B cell (primary cell): ENCODE data around the gene THADA. TPM values are rescaled to one million over a fixed set of nuclear protein-coding genes. Genes with fewer than 3 reads are reported as not detected.
A peak's percentile ranks its signal among the peaks of the same experiment; 100 is the strongest.

Source experiments
- ATAC-seq: fragments of 200-7000 bp; cut with Tn5 transposase; one replicate; pipeline ENCODE4 v1.10.0; 2021; ENCODE audit warnings: low read depth, mild to moderate bottlenecking, moderate number of reproducible peaks, moderate library complexity
- CTCF ChIA-PET: fragments of 350-600 bp; sonication (Branson Sonifier 250); formaldehyde crosslinking; loops from one replicate; lab custom pipeline; 2021; ENCODE audit warnings: antibody characterized with exemption, inconsistent platforms; lab: Charles Lee
- POLR2A ChIA-PET: fragments of 350-600 bp; sonication (Branson Sonifier 250); formaldehyde crosslinking; loops from one replicate; lab custom pipeline; 2021; ENCODE audit warnings: antibody characterized with exemption; lab: Charles Lee
- DNase-seq: peaks from one replicate; pipeline ENCODE4 v3.0.0; 2013
- H2AFZ ChIP-seq: 2 replicates; pipeline ENCODE4 v1.6.1; 2012; ENCODE audit warnings: mild to moderate bottlenecking, low read depth, low read length; ENCODE audit not compliant: insufficient read depth, poor library complexity, severe bottlenecking
- H3K27ac ChIP-seq, 2 donors: 1 replicate in 1 of 2; 2 replicates in 1 of 2; pipeline ENCODE4 v1.5.1; 2012 to 2013; ENCODE audit warnings: low read length in 2 of 2, mild to moderate bottlenecking in 2 of 2, moderate library complexity in 1 of 2
- H3K27me3 ChIP-seq, 4 experiments: fragments of 200-600 bp in 1 of 4; sonication (generic) in 1 of 4; replicated peaks in 1 of 4; 1 replicate in 2 of 4; 2 replicates in 2 of 4; pipeline versions ENCODE4 v1.6.1 to v1.7.0; 2013 to 2016; ENCODE audit warnings: low read length in 3 of 4, mild to moderate bottlenecking in 2 of 4, mixed read lengths in 1 of 4, moderate library complexity in 1 of 4; ENCODE audit not compliant: insufficient read depth in 4 of 4, control insufficient read depth in 3 of 4; ENCODE audit errors: control extremely low read depth in 1 of 4
- H3K36me3 ChIP-seq, 2 experiments: replicated peaks in 1 of 2; 1 replicate in 1 of 2; 2 replicates in 1 of 2; pipeline versions ENCODE4 v1.6.1 to v1.7.1; 2013; ENCODE audit warnings: low read length in 1 of 2; ENCODE audit not compliant: insufficient read depth in 2 of 2, control insufficient read depth in 1 of 2; ENCODE audit errors: control extremely low read depth in 1 of 2, extremely low read depth in 1 of 2
- H3K4me1 ChIP-seq, 2 donors: fragments of 200-600 bp in 1 of 2; sonication (generic) in 1 of 2; 1 replicate in 1 of 2; 2 replicates in 1 of 2; pipeline versions ENCODE4 v1.5.1 to v1.6.1; 2013 to 2017; ENCODE audit warnings: low read length in 2 of 2; ENCODE audit not compliant: control insufficient read depth in 2 of 2, insufficient read depth in 2 of 2
- H3K4me2 ChIP-seq: replicated peaks from 2 replicates; pipeline ENCODE3; 2012; ENCODE audit warnings: mild to moderate bottlenecking, low read depth, low read length; ENCODE audit not compliant: poor library complexity, severe bottlenecking
- H3K4me3 ChIP-seq, 5 experiments: fragments of 200-600 bp in 1 of 5; sonication (generic) in 1 of 5; 1 replicate in 3 of 5; 2 replicates in 2 of 5; pipeline versions ENCODE4 v1.5.1 to v1.7.0; 2011 to 2016; ENCODE audit warnings: low read length in 4 of 5, mild to moderate bottlenecking in 4 of 5, low read depth in 2 of 5, control low read depth in 1 of 5, moderate library complexity in 1 of 5; ENCODE audit not compliant: insufficient read depth in 1 of 5; ENCODE audit errors: control extremely low read depth in 1 of 5, extremely low read depth in 1 of 5
- H3K79me2 ChIP-seq: fragments of 200-600 bp; sonication (generic); one replicate; pipeline ENCODE4 v1.6.0; 2016; ENCODE audit warnings: low read length; ENCODE audit not compliant: control insufficient read depth, insufficient read depth
- H3K9ac ChIP-seq: fragments of 200-600 bp; sonication (generic); 2 replicates; pipeline ENCODE4 v1.6.1; 2017; ENCODE audit warnings: mild to moderate bottlenecking, low read length, moderate library complexity
- H3K9me3 ChIP-seq, 3 donors: one replicate each; pipeline versions ENCODE4 v1.6.1 to v1.7.1; 2013; ENCODE audit warnings: low read length in 2 of 3; ENCODE audit not compliant: control insufficient read depth in 2 of 3, insufficient read depth in 1 of 3; ENCODE audit errors: control extremely low read depth in 1 of 3
- H4K20me1 ChIP-seq: 2 replicates; pipeline ENCODE4 v1.6.0; 2012; ENCODE audit warnings: mild to moderate bottlenecking, low read length; ENCODE audit not compliant: insufficient read depth, control insufficient read depth, poor library complexity, severe bottlenecking
- H3K27ac Mint-ChIP-seq: one replicate; pipeline ENCODE4 v1.8.0; 2021; ENCODE audit warnings: mixed read lengths
- H3K27me3 Mint-ChIP-seq: one replicate; pipeline ENCODE4 v1.8.0; 2021; ENCODE audit warnings: mixed read lengths
- H3K4me1 Mint-ChIP-seq: one replicate; pipeline ENCODE4 v1.8.0; 2021; ENCODE audit warnings: mixed read lengths
- H3K4me3 Mint-ChIP-seq: one replicate; pipeline ENCODE4 v1.8.0; 2021; ENCODE audit warnings: mixed read lengths
- H3K9me3 Mint-ChIP-seq: one replicate; pipeline ENCODE4 v1.8.0; 2022; ENCODE audit warnings: mixed read lengths; ENCODE audit not compliant: insufficient read depth
- CTCF ChIP-seq: fragments of 200-600 bp; IDR thresholded peaks from one replicate; pipeline ENCODE4 v1.8.0; 2022; ENCODE audit warnings: antibody characterized with exemption, mild to moderate bottlenecking
- EZH2 ChIP-seq: IDR thresholded peaks from 2 replicates; pipeline ENCODE4 v1.6.1; 2012; ENCODE audit warnings: borderline replicate concordance, low read depth, mild to moderate bottlenecking, moderate library complexity, low read length; ENCODE audit not compliant: insufficient read depth, poor library complexity, severe bottlenecking
- WGBS: methylation state at CpG from one replicate; pipeline ENCODE4 v1.1.5; 2013; ENCODE audit warnings: missing lambda C conversion rate; ENCODE audit not compliant: insufficient coverage; 5-methylcytosine and 5-hydroxymethylcytosine counted together
- intact Hi-C: fragments of 100-400 bp; cut with micrococcal nuclease; formaldehyde crosslinking; loops from one replicate; pipeline ENCODE4 v1.10.0; 2022
- polyA plus RNA-seq: library from polyadenylated mRNA; depleted of rRNA; stranded (reverse); fragments of >200 nt; gene quantifications from 2 replicates; pipeline ENCODE4 v1.2.3, GENCODE V29; 2012
- total RNA-seq, 2 donors: library from RNA; stranded (reverse); fragments of 120-200 nt in 1 of 2; gene quantifications; 1 replicate in 1 of 2; 2 replicates in 1 of 2; pipeline versions ENCODE4 v1.2.3 to v1.2.4, GENCODE V29; 2013 to 2022

THADA gene
- total and polyA plus RNA-seq, 2 donors (not counting 1 experiment from before 2014, with no cell fraction given): 17.6 to 48.5 TPM

- POLR2A ChIA-PET: interaction anchor here (0.6 to 3.4 kb wide), 9 partner anchors 13 to 60 kb away, joined by 3 to 20 read pairs (median 6); partner anchors contain the start of gene ZFP36L2
- H3K4me1 Mint-ChIP-seq: peaks cover 43% of the 10 kb centered on the region
Measured at GRCh38 chr2:43194121-43194869, 401.5 kb downstream of the THADA start.

More at GRCh38 chr2:43194121-43194869, 401.5 kb downstream of the THADA start:
- peak overlapping the region; percentile 40 for H3K4me3 Mint-ChIP-seq
- Histone ChIP-seq H3K4me3 (no peak overlapping the region), H4K20me1 (no peaks in the 10 kb centered on the region), H3K9ac (no peak overlapping the region), H3K9me3 (no peaks in the 10 kb centered on the region), H3K4me2 (peak overlapping the region; percentile 62), H3K4me1 (peaks cover 40 to 64% of the 10 kb centered on the region in 2 donors), H2AFZ (peak overlapping the region; percentile 41), H3K79me2 (no peaks in the 10 kb centered on the region), H3K36me3 (no peaks in the 10 kb centered on the region), H3K27ac (peak overlapping the region; percentile 78 to 89), H3K27me3 (no peaks in the 10 kb centered on the region)
- peak overlapping the region; percentile 85 for H3K27ac Mint-ChIP-seq
- intact Hi-C loops: no loop called here
- no peaks in the 10 kb centered on the region for H3K27me3 Mint-ChIP-seq
- CTCF ChIA-PET: interaction anchor here (0.7 to 2.7 kb wide), 10 partner anchors 19 to 67 kb away, joined by 3 to 14 read pairs (median 6); no protein-coding TSS in a partner anchor
- 44% methylated on average over 10 of the region's 13 CpGs for WGBS
- peaks cover 3% of the 10 kb centered on the region for H3K9me3 Mint-ChIP-seq
- DNase-seq (no peak), ATAC-seq (no peak)
- no peak for TF ChIP-seq CTCF
- no peak for TF ChIP-seq EZH2
